HG03175 (cell line): ENCODE measurements around the gene MRC2.
"Not testable (repeated sequence)": the region's sequence is repeated elsewhere in the genome, so short reads cannot be mapped to it uniquely, and the experiment has no call there.

Experiments used
- ATAC-seq: cut with Tn5 transposase; IDR thresholded peaks from one replicate; pipeline ENCODE4 v1.9.1; 2021; ENCODE audit warnings: mild to moderate bottlenecking, moderate library complexity; ENCODE audit not compliant: unreplicated experiment

The MRC2 gene

DNA sequence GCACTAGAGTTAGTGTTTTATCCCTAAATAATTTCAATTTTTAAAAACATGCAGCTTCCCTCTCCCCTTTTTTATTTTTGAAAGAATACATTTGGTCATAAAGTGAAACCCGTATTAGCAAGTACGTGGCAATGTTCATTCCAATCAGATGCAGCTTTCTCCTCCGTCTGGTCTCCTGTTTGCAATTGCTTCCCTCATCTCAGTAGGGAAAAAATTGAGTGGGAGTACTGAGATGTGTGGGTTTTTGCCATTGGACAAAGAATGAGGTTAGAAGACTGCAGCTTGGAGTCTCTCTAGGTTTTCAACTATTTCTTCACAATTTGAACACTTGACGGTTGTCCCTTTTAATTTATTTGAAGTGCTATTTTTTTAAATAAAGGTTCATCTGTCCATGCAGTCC is 14.4 kb upstream of the MRC2 start:
- ATAC-seq, result not testable (repeated sequence)

DNA sequence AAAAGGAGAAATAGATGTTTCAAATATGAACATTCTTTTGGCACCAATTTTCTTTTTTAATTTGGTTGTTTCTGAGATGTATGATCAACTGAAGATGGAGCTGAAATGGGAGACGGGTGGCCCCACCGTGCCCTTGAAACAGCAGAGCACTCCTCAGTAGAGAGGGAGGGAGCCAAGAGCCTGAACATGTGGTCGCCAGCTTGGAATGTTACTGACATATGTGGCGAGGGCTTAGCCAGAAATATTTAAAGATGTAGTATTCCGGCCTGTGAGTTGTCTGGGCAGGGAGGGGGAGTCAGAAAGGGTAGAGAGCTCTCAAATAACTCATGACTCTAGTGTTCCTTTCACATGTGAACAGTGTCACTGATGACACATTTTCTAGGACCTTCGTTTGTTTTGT is 13.3 kb upstream of the MRC2 start:
- ATAC-seq, result no peak

DNA sequence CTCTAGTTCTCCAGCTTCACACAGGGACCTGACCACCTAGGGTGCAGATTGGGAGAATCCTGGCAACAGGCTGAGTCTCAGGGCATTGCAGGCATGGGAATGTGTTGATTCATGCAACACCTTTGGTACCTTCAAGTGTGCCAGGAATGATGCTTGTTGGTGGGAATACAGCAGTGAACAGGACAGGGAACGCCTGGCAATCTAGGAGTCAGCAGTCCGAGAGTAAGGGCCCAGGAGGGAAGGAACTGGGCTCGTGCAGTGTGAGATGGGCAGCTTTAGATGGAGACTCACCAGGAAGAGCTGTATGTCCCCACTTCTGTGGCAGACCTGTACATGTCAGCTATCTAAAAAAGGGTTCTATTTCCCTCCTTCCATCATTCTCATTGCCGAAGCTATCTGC is 12.0 kb upstream of the MRC2 start:
- no peak for ATAC-seq

DNA sequence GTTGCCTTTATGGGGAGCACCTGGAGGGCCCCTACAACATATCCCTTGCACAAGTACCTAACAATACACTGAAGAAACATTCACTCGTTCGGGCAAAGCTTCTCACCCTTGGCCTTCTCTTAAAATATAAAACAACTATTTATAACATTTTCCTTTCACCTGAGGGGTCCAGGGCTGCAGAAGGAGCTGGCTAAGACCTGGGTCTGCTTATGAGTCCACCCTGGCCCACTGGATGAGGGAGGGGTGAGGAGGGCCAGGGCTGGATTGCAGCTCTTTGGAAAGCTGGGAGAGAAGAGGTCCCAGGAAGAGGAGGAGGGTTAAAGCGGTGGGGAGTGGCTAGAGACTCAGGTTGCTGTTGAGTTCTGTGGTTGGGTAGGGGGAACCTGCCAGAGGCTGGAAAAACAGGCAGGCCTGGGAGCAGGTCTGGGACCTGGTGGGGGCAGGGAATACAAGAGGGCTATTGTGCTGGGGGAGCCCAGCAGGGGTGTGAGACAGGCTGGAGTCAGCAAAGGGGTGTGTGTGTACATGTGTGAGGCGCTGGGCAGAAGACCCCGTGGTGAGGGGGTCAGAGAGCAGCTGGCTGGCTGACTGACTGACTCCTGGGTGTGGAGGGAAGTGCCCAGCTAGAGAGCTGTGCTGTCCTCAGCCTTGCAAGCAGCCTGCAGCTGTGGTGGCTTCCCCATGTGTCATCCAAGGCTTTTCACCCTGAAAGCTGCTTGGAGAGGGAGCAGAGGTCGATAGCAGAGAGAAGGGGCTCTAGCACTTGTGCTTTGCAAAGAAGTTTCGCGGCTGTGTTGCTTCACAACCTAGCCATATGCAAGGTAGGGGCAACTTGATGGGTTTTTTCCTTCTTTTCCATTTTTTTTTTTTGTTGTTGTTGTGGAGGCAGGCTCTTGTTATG is 10.2 kb upstream of the MRC2 start:
- ATAC-seq, result no peak

DNA sequence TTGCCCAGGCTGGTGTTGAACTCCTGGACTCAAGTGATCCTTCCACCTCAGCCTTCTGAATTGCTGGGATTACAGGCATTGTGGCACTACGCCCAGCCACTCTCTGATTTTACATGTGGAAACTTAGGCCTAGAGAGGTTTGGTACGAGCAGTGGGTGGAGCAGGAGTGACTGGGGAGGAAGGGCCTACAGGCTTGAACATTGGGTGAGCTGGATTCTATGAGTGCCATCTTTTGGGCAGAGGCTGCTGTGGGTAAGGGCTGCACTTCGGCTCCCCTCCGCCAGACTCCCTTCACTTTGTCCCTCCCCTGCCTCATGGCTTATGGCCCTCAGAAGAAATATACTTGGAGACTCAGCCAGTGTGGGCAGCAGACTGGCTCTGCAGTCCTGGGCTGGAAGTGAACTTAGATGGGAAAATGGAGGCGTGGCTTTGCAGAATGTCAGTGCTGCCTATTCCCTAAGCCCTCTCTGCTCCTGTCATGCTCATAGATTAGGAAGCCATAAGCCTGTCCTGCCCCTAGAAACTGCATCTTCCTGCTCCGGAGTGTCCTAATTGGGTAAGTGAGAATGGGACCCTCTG is 9.5 kb upstream of the MRC2 start:
- ATAC-seq, result no peak

DNA sequence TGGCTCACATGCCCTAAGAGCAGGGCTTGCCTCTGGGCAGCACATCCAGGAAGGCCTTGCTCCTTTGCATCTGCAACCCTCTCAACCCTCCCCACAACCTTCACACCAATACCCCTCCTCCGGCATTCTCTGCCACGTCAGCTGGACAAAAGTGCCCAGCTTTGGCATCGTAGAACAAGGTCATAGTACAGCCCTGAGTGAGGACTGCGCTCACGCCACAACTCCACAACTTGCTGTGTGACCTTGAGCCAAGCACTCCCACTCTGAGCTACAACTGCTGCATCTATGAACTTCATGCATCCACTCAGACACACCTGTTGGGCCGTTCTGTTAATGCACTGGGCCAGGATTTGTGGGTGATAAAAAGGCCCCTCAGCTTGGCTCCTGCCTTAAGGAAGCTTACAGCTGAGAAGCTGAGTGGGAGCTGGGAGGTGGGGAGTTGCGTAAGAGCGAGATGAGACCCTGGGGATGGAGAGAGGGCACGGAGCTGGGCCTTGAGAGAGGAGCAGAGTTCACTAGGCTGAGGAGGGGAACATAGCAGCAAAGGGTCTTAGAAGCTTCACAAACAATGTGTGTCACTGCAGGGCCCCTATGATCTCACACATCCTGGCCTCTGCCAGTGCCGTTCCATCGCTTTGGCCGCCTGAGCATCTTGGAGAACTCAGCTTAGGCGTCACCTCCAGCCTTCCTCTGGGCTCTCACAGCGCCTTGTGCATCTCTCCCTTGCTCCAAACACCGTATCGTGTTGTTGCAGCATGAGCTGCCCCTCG is 8.6 kb upstream of the MRC2 start:
- ATAC-seq, result no peak

DNA sequence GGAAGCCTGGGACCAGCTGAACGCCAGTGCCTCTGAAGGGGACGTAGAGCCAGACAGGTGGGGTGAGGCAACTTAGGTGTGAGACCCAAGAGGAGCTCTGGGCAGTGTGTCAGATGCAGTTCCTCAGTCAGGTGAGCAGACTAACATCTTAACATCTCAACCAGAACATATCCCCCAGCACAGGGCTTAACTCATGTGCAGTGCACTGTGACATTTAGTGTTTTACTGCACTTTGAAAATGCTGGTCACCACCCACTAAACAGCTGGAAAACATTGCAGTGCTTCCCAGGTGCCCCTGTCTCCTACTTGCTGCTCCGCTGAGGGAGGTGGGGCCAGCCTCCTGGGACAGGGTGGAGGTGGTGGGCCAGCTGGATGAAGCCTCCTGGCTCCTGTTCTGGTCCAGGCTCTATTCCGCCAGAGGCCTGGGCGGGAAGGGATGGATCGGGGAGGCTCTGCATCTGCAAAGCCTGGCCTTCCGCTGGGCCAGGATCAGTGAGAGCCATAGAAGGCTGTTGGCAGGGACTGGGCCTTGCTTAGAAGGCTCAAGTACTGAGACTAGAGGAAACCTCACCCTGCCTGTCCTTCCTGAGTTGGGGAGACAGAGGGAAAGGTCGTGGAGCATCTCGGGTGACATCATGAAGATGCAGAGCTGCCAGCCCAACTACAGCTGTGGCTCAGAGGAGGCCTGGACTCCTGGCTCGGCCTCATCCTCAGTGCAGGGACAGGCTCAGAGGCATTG is 7.9 kb upstream of the MRC2 start:
- ATAC-seq, result no peak

DNA sequence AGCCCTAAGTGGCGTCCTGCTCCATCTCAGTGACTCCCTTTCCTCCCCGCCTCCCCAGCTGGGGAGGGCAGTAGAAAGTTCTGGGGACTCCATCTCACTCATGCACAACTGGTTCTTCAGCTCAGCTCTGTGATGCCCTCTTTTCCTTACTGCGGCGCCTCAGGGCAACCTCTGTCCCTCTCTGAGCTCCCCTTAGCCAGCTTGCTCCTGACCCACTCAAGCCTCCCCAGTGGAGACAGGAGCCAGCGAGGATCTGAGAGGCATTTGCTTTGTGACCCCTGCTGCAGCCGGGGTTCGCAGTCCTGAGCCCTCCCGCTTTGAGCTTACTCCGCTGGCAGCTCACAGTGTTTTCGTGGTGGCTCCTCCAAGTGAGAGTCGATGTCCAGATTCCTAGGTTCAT is 6.2 kb upstream of the MRC2 start:
- ATAC-seq, result no peak

DNA sequence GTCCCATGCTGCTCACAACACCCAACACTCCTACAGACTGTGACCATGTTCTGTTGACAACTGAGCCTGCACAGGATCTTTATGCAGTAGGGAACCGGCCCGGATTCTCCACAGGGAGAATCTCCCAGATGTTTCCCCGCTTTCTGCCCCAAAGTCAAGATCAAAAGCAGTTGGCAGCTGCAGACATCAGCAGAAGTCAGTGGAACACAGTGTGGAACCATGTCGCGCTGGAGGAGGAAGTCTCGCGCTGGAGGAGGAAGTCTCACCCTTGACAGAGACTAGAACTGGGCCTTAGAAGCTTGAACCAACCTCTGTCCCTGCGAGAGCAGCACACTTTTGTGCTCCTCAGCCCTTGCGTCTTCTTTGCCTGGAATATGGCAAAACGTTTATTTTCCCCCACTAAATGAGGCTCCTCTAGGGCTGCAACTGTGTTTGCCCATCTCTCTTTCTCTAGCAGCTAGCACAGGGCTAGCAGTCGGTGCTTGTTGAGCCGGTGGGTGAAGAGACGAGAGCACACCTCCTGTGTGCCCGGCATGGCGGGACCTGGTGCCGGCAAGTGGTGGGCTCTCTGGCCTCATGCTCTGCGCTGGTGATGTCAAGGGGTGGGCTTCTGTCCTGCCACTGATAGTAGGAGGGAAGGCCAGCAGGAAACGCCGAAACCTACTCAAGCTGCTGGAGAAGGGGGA is 2.1 kb upstream of the MRC2 start:
- ATAC-seq, result no peak

DNA sequence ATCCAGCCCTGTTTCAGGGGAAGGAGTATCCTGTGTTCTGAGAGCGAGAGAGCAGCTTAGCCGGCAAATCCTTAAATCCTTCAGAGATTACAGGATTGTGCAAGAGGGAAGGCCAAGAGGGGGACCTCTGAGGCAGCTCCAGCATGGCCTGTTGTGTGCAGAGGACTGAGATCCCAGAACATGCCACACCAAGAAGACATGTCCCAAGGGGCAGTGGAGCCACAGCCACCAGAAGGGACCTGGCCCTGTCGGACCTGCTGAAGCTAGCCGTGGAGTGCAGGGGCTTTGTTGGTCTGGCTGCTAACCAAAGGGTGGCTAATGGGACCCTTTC is 1.6 kb upstream of the MRC2 start:
- no peak for ATAC-seq

DNA sequence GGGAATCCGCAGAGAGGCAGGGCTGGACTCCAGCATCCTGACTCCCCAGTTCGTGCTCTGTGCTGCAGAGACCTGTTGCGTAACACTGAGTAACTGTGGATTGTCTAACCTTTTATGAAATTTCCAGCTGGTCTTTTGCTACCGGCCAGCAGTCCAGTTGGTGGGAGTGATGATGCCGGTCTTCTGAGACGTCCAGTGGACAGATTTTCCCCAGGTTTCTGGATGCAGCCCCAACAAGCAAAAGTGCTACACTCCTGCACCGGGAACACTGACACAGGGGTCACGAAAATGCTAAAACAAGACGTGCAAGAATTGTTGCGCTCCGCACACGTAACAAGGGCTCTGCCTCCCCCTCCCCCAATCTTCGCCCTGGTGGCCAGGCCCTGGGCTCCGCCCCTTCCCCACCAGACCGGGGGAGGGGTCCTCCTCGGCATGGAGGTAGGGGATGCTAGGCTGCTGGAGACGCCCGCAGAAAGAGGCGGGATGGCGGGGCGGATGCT is 701 bp upstream of the MRC2 start:
- no peak for ATAC-seq

DNA sequence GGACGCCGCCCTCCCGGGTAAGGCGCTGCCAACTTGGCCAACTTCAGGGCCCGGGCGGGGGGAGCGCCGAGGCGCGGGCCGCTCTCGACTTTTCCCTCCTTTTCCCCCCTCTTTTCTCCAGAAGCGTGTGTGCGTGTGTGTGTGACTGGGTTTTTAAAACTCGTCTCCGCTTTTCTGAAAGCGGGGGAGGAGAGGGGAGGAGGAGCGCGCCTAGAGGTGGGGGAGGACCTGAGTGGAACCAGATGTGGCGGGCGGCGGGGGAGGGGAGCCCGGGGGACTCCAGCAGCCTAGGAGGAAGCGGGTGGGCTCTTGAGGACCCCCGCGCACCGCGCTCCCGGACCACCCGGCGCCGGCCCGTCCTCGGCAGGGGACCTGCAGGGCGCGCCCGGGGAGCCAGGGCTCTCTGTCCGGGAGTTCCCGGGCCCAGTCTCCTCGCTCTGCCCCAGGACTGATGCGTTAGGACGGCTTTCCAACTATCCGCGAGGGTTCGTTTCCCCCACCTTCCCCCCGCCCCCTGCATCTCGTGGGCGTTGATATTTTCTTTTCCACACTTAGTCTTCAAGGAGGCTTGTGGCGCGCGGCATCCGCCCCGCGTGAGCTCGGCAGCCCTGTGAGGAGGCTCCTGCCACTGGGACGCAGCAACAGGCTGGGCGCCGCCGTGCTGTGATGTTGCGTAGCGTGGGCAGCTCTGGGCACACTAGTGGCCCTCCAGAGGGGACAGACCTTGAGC is 599 bp downstream of the MRC2 start:
- no peak for ATAC-seq

DNA sequence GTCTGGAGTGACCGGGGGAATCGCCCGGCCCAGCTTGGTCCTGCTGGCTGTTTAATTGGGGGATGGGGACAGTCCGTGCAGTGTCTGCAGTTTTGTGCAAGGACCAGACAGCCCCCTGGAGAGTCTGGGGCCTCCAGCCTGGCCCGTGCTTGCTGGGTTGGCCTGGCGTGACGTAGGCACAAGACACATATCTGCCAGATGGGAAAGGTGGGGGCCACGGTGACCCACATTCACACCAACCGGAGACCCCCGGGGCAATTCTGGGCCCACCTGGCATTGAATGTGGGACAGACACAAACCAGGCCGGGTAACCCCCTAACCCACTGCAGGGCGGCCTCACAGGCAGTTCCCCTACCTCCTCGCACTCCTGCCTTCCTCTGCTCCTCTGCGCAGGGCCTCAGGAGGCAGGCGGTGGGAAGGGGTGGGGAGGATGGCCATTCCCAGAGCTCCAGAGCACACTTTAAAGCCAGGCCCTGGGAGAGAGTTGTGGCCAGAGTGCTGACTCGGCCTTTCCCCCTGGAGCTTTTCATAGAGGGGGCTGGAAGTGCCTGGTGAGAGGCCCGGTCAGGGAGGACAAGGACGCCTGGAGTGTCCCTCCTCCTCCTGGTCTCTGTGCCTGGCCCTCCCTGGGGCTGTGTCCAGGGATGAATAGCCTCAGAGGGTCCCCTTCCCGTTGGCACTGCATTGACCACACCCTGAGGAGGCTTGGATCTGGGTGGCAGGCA is 1.5 kb downstream of the MRC2 start:
- ATAC-seq, result no peak

DNA sequence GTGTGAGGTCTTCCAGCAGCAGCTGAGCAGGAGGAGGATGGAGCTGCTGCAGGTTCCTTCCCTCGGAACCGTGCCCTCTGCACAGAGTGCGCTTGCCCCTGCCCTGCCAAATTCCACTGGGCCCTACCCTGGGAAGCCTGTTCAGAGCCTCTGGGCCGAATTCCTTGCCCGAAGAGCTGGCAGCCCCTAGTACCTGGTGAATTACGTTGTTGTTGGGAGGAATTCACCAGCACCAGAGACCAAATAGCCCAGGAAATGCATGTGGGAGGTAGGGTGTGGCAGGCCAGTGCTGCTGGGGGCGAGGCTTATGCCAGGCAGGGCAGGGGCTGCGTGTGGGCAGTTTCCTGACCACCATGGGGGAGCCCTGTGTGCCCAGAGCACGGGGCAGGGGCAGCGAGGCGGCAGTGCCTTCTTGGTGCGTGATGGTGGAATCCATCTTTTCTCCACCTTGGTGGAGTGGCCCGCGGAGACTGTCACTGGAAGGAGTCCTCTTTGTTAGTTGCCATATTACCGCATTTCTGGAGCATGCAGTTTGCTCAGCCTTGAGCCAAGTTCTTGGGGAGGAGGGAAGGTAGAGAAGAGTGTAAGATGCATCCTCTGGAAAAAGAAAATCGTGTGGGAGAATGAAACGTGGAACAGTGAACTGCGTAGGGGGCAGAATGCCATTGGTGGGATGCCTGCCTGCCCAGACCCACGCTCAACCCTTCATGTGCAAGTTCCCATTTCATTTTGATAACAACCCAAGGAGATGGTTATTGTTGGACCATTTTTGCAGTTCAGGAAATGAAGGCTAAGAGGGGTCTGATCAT is 2.3 kb downstream of the MRC2 start:
- ATAC-seq, result no peak

DNA sequence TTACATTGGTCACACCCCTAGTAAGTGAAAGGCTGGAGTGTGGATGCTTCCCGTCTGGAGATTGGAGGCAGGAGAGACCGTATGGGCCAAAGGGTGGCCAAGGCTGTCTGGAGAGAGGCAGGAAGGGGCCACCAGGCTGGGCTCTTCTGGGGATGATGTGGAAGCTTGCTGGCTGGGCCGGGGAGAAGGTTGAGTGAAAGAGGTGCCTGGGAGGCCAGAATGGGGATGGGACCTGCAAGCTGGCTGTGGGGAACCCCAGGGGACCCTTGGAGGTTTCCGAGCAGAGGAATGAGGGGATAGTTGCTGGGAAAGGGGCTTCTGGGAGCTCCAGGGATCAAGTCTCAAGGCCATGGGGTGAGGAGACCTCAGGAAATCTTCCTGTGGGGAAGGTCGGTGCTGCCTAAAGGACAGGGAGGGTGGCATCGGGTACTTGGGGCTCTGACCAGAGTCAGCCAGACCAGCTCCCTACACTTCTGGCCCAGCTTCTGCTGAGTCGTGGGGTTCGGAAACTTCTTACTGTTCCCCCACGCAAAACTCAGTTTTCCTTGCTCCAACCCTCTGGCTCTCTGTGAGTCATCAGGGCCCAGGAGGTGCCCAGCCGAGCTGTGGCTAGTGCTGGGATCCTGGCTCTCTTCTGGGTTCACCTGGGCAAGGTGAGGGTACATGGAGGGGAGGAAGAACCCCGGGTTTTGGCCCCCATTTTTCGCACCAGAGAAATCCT is 3.1 kb downstream of the MRC2 start:
- no peak for ATAC-seq

DNA sequence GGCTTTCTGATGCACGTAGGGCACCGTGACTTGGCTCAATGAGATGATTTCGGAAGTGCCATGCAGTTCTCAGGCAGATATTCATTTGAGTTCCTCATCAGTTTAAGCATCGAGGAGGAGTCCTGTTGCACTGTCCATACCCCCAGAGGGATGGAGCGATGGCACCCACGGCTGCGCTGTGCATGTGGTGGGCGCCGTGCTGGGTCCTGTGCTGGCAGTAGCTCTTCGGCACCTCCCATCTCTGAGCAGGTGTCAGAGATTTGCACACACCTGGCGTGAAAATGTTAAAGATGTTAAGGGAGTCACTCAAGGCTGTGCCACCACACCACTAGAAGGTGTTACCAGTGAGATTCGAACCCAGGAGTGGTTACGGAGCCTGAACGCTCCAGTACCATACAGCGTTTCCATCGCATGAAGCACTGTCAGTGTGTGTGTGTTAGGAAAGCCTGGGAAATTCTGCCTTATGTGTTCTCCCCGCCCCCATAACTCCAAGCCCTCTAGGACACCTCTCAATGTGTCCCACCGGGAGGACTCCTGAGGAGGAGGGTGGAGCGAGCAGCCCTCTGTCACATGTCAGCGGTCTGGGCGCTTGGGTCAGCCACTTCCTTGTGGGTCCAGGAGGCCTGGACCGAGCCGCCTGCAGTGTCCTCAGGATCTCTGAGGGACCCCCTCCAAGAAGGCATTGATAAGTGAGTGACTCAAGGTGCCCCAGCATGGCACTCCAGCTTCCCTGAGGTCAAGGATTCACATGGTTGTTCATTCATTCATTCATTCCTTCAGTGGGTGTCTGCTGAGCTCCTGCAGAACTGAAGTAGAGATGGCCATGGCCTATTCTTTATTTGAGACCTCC is 3.8 kb downstream of the MRC2 start:
- no peak for ATAC-seq
